HL-60 (cell line): ENCODE results near the gene GIGYF1.

ENCODE experiments used
- GABPA ChIP-seq: IDR thresholded peaks from 2 replicates; pipeline ENCODE4 v1.6.1; 2012; ENCODE audit warnings: low read depth
- POLR2AphosphoS5 ChIP-seq: IDR thresholded peaks from 2 replicates; pipeline ENCODE4 v1.6.1; 2012; ENCODE audit warnings: low read depth
- TF ChIP-seq, protein P1 (sequence below): IDR thresholded peaks from one replicate; pipeline ENCODE4 v1.5.1; 2011; ENCODE audit warnings: low read length, control low read depth, inconsistent platforms; ENCODE audit not compliant: insufficient read depth

GRCh38 chr7:100689230-100690135 lies 4.6 kb downstream of the GIGYF1 start:
- TF ChIP-seq, protein P1, sequence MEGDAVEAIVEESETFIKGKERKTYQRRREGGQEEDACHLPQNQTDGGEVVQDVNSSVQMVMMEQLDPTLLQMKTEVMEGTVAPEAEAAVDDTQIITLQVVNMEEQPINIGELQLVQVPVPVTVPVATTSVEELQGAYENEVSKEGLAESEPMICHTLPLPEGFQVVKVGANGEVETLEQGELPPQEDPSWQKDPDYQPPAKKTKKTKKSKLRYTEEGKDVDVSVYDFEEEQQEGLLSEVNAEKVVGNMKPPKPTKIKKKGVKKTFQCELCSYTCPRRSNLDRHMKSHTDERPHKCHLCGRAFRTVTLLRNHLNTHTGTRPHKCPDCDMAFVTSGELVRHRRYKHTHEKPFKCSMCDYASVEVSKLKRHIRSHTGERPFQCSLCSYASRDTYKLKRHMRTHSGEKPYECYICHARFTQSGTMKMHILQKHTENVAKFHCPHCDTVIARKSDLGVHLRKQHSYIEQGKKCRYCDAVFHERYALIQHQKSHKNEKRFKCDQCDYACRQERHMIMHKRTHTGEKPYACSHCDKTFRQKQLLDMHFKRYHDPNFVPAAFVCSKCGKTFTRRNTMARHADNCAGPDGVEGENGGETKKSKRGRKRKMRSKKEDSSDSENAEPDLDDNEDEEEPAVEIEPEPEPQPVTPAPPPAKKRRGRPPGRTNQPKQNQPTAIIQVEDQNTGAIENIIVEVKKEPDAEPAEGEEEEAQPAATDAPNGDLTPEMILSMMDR: no peak
- TF ChIP-seq POLR2AphosphoS5 (no peak), GABPA (no peak)
